GF-D8 (cell line): ENCODE results near the gene HOXC11.

Experiments
- DNase-seq: peaks from one replicate; lab custom pipeline; 2025; lab: John Stamatoyannopoulos, UW

The HOXC11 gene

DNA sequence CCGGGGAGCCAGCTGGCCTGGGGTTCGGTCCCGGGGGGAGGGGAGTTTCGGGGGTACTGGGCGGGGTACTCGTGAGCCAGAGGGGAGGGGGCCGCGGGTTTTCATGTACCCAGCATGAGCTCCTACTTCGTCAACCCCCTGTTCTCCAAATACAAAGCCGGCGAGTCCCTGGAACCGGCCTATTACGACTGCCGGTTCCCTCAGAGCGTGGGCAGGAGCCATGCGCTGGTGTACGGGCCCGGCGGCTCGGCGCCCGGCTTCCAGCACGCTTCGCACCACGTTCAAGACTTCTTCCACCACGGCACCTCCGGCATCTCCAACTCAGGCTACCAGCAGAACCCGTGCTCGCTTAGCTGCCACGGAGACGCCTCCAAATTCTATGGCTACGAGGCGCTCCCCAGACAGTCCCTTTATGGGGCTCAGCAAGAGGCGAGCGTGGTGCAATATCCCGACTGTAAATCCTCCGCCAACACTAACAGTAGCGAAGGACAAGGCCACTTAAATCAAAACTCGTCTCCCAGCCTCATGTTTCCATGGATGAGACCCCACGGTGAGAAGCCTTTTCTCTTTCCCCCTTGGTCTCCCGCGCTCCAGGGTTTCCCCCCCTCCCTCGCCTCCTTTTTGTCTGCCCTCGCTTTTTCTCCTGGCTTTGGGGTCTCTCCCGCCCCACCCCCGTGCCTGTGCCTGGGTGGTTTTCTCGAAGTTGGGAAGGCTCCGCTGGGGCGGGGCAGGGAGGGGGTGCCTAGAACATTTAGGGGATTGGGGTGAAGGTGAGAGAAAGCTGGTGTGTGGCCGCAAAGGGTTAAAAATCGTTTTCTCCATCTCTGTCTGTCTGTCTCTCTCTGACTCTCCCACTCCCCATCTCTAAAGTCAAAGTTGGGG, 36.5 kb downstream of the HOXC11 start:
- DNase-seq, result no peak

DNA sequence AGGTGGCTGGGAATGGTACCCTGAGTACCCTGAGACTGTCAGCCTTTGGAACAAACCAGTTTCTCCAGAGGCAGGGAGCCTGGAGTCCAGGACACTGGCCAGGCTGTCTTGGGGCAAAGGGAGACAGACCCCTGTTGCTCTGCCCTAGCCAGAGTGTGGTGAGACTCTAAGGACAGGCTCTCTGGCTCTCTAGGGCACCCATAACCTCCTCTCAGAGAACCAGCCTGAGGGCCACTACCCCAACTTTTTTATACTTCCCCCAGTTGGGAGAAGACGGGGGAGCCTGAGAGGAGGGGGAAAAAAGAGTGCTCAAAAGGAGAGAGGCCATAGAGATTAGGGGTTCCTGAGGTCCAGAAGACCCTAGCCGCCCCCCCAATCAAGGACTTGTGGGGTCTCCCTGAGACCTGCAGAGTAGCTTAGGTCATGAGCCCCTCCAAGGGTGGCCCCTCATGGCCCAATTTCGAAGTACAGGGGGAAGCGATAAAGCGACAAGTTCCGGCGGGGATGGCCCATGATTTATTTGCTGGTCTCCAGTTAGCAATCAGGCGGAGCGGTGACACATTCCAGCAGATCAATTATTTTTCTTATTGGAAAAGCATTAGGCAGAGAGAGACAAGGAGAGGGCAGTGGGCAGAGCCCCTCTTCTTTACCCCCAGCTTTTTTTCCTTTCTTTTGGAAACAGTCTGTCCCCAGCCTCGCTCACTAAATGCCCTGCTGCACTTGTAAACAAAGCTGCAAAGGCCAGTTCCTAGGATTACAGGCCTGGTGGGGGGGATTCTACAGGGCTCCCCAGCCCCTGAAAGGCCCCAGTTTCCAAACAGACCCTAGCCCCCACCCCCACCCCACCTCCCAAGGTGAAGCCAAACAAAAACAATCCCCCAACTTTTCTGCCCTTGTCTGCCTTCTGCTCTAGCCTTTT, 37.4 kb downstream of the HOXC11 start:
- DNase-seq, result no peak

DNA sequence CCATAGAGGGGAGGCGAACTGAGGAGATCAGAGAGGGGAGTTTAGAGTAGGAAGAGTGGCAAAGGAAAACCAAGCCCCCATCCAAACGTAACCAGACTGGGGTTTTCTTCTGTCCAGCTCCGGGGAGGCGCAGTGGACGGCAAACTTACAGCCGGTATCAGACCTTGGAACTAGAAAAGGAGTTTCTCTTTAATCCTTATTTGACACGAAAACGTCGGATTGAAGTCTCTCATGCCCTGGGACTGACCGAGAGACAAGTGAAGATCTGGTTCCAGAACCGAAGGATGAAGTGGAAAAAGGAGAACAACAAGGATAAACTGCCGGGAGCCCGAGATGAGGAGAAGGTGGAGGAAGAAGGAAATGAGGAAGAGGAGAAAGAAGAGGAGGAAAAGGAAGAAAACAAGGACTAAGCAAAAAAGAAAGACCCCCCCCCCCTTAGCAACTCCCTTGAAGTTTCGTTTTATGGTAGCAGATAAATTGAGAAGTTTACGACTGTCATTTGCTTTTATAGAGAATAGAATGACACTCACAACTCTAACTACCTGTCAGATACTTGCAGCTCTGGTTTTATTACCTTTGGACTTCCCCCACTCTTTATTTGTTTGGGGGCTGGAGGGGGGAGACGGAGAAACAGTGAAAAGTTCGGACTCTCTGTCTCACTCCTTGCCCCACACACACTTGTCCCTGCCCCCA, 38.2 kb downstream of the HOXC11 start:
- DNase-seq, result no peak

DNA sequence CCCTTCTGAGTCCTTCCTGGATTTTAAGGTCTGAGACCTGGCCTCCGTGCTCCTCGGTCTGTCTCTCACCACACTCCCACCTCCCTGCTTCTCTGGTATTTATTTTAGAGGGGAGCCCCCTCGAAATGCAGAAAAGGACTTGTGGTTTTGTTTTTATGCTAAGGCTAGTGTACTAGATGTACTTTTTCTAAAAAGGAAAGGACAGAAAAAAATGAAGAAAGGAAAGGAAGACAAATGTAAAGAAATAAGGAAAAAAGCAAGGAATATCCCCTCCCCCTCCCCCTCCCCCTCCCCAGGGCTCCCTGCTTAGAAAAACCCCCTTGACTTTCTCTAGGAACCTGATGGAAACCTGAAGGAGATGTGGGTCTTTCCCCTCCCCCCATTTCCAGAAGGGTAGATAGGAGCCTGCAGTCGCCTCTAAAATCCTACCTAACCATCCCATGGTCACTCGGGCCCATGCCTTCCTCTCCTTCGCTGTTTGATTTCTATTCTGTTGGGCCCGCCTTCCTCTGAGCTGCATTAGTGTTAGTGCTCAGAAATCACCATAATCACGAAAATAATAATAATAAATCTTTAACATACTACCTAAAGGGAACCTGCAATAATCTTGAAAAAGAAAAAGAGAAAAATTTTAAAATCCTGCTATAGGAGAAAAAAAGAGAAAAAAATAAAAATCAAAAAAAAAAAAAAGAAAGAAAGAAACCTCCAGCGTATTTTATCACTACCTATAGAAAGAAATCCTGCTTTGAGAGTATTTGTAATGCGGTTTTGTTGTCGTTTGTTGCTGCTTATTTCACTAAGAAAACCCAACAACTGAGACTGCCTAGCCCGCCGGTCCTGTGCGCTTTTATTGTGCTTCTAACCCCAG, 39.0 kb downstream of the HOXC11 start:
- no peak for DNase-seq

DNA sequence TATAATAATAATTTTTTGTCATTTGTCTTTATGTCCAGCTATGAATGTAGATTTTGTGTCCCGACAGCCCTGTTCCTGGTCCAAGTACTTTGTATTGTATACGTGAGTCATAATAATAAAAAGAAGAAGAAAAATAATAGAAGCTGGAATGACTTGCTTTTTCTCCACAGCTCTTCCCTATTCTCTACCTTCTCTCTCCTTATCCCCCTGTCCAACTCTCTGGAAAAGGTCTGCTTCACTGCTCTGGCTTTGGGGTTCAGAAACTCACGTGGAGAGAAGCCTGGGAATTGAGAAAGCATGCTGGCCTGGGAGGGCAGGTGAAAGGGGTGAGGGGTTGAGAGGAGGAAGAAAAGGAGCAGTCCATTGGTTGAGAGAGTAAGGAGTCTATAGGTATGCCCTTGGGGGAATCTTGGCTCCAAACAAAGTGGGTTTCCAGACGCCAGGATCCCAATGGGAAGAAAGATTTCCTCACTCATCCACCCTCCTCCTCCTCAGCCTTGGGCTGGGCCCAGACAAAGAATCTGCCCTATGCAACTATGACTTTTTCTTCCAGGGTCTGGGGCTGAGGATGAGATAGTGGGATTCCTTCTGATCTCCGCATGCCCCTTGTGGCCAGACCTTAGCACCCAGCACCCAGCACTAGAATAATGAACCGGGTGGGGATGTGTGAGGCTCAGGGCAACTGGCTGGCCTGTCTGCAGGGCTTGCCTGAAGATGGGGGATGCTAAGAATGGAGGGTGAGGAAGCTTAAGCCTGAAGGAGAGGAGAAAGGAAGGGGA, 39.9 kb downstream of the HOXC11 start:
- no peak for DNase-seq

DNA sequence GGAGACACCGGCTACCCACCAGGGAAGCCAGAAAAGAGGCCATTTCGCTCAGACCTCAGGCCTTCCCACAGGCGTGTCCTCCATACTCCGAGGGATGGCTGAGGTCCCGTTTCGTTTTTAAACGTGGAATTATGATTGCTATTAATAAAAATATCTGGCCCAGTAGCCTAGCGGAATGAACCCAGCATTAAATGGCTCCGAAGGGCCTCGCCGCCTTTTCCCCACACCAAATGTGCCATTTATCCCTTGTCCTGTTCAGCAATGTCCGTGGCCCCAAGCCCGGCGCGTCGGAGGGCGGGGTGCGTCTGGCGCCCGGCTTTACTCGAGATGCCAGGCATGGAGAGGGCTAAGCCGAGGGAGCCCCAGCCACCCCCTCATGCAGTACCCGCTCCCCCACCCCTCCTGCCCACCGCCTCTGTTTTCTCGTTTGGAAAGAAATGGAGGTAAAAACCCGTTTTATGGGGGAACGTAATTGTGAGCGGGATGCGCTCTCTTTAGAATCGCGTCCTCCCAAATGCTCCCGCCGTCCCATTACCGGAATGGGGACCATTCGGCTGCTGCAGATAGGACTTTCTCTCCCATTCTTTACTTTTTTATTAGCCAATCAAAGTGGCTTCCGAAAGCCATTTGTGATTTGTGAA, 41.6 kb downstream of the HOXC11 start:
- DNase-seq, result no peak

DNA sequence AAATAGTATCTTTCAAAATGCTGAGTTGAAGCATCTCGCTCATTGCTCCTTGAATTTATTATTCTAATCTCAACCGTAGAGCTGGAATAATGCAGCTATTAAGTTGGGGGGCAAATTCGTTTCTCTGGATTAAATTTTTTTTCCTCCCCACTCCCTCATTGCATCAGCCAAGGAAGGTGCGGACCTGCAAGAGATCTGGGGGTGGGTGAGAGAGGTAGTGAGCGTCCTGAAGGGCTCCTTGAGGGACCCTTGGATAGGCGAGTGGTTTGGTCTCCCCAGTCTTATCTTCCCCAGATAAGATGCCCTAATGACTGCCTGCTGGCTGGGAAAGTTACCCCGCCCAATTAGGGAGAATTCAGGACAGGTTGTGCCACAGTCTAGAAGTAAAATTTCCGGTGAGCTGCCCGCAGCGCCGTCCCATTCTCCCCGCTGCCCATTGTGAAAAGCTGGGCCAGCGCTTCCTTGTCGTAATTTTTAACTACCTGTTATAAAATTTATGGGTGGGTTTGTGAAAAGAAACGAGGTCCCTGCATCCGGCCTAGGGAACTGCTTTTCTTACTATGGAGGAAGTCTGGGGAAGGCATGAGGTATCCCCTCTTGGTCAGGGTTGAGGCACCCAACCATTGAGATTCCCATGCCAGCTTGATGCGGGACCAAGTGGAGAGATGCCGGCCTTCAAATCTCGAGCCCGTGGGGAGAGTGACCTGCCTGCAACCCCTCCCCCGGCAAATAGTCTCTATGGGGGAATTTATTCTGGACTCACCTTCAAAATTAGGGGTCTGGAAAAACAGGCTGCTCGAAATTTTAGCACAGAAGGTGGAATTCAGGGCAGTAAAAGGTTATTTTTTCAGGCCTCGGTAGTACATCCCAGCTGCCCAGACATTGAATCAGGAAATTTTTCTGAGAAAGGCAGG, 42.3 kb downstream of the HOXC11 start:
- no peak for DNase-seq

DNA sequence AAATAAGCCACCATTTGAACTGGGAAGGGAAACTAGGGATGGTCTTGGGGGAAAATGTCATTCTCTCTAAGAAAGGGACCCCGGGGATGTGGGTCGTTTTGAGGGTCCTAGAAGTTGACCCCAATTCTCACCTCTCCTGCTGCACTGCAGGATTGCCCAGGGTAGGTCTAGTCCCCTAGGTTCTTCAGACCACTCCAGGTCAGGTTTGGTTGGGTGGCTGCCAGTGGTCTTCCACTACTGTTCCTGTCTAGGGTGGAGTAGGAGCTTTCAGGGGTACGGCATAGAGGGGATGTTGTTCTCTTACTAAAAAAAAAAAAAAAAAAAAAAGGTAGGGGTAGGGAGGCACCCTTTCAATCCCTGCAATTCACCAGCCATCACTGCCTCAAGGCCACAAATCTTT, 43.1 kb downstream of the HOXC11 start:
- DNase-seq, result no peak

DNA sequence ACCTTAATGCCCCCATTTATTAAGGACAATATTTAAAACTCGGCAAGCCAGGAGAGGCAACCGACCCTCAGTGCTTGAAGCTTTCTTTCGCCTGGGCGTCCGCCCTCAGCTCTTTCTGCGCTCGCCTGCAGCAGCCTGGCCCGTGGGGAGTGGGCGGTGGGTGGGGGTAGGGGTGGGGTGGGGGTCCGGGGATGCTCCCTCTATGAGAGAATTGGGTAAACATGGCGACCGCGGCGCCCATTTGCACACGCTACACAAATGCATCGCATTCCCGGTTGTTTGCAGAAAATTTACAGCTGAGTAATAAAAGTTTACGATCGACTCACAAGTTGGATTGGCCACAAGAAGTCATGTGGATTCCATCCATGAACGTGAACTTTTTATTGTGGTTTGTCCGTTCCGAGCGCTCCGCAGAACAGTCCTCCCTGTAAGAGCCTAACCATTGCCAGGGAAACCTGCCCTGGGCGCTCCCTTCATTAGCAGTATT, 43.6 kb downstream of the HOXC11 start:
- no peak for DNase-seq

DNA sequence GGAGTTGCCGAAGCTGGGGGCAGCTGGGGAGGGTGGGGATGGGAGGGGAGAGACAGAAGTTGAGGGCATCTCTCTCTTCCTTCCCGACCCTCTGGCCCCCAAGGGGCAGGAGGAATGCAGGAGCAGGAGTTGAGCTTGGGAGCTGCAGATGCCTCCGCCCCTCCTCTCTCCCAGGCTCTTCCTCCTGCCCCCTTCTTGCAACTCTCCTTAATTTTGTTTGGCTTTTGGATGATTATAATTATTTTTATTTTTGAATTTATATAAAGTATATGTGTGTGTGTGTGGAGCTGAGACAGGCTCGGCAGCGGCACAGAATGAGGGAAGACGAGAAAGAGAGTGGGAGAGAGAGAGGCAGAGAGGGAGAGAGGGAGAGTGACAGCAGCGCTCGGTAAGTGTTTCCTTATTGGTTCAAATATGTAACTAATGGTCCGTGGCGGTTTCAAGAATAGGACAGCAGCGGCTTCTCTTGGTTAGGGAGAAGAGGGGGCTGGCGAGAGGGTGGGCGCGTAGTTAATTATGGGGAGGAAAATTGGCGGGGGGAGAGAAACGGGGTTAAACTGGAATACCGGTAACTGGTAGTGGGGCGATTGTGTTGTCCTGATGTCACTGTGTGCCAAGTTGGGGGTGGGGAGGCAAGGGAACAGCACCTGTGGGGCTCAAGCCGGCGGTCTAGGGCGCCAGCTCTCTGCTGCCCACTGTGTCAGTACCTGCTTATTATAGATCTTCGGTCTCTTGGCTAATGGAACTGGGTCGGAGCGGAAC, 44.3 kb downstream of the HOXC11 start:
- DNase-seq, result no peak

DNA sequence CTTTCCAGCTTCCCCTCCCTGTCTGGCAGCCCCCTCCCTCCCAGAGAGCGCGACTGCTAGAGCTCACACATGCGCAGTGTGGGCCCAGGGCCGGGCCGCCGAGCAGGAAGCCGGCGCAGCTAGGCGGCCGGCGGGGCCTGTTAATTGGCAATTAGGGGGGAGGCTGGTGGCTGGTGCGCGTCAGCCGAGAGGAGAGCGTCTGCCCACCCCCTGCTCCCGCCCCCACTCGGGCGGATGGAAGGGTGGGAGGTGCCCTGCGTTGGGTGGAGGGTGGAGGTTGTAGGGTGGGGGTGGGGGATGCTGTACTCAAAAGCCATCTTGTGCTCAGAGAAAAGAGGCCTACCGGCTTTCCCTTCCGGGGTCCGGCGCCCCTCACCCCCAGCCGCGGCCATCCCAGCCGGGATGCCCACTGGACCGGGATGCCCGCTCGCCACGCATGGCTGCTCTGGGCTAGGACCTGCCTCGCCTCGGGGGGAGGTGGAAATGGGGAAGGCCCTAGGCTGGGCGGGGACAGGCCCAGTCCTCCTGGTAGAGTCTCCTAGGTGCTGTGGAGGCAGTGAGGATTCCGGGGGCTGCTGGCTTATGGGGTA, 45.0 kb downstream of the HOXC11 start:
- no peak for DNase-seq

DNA sequence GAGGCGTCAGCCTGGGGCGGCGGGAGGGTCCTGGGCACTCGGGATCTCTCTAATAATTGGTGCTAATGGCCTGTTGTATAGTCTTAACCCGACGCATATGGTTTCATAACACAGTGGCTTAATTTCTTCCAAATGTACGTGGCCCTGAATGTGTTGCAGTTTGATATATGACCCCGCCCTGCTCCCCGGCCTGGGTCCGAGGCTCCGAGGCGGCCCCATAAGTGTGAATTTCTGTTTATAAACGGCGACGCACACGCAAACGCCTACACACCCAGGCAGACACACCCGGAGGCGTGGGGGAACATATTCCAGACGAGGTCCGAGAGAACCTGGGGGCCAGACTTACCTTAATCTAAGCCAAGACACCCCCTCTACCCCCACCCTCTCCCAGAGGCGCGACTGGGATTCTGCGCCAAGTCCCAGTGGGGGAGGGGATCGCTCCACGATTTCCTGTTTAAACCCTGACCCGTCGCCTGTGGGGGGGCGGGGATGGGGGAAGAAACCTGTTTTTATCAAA, 45.6 kb downstream of the HOXC11 start:
- no peak for DNase-seq

DNA sequence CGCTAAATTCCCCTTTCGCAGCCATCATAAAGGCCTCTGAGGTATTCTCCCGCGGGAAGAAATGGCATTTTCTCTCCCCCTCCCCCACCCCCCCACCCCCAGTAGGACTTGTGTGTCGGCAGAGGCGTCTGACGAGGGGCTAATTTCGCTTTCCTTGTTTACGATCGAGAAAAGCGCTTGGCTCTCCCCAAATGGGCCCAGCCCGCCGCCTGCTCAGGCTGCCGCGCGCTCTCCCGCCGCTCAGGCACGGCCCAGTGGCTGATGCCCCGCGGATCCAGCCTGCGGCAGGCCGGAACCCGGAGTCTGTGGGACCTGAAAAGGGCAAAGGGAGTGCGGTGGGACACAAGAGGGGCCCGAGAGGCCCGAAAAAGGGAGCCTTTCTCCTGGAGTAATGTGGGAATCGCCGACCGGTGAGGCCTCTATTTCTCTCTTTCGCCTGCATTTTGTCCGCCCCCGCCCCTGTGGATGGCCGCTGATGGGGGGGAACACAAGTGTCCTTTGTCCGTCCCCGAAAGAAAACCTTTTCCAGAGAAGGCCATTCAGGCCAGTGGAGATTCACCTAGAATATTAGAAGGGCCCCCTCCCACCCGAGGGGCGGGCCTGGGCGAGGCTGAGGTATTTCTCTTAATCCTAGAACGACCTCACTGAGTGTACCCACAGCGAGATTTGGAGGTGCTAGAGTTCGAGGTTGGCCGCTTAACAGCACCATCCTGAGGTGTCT, 46.3 kb downstream of the HOXC11 start:
- no peak for DNase-seq

DNA sequence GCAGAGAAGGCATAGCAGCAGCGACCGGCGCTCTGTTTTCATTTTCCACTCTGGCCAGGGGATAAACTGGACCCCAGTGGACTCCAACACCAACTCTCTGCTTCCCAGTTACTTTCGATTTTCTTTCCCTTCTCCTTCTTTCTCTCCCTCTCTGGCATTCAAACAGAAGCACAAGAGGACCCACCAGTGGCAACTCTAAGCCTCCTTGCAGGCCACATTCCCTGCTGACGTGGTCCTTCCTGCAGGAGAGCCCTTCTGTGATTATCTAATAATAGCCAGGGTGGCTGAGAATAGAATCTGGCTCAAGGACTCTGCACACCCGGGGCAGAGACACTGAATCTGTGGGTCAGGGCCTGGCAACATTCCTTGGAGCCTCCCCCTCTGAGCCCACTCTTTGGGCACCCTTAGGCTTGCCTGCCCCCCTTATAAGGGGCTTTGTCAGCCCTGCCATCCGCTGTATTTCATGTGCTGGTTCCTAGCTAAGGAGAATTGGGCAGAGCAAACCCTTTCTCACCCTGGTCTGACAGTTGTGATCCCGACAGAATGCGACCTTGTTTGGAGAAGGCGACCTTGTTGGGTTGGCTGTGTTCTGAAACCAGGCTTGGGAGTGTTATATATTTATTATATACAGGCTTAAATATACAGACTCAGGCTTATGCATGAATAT, 47.1 kb downstream of the HOXC11 start:
- no peak for DNase-seq

DNA sequence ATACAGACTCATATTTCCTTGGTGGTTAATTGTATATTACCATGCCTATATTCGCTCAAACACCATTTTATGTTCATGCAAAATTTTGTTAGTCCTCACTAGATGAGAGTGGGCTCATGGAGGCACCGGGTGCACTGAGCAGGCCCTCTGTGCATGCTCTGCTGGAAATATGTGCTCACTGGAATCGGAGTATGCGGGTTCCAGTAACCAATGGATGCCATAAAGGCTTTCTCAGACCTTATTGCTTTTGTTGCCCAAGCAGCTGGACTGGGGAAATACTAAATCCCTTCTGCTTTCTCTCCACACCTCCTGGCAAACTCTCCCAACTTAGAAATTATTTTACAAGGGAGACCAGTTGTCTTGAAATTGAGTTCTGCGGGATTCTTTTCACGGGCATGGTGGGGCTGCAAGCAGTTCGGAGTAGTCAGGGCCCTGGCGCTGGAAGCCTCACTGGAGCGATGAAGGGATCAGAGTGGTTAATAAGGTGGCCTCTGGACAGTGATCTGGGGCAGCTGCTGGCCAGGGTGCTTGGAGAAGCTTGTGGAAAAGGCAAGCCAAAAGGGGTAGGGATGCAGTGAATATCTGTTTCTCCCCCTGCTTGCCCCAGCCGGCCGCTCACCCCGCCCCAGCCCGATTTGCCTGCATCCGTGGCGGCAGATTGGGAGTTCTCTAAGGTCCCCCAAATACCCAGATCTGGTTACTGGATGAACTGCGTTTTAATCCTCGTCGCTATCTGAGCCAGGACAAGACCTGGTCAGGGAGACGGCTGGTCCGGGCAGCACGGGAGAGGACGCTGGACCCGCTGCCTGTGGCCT, 47.9 kb downstream of the HOXC11 start:
- DNase-seq, result no peak
